ENCODE data around the gene RPS6KL1. TPM values are rescaled to one million over a fixed set of nuclear protein-coding genes. Genes with fewer than 3 reads are reported as not detected.

The RPS6KL1 gene
- total RNA-seq, 1 donor from 2014 or later, result 0.97 TPM

GRCh38 chr14:74951443-74952179 is 28.6 kb upstream of the RPS6KL1 start:
- TF ChIP-seq CTCF (IDR thresholded peaks at IDR 0.05), result no peak
- H3K27me3 Mint-ChIP-seq (ENCODE audit: unreplicated experiment), result no peaks in the 10 kb centered on the region
- no peaks in the 10 kb centered on the region for H3K36me3 Mint-ChIP-seq (ENCODE audit: unreplicated experiment)
- H3K9me3 Mint-ChIP-seq (ENCODE audit: unreplicated experiment), result no peaks in the 10 kb centered on the region
- no peak overlapping the region for H3K4me3 Mint-ChIP-seq (ENCODE audit: unreplicated experiment)
- no peak for DNase-seq (ENCODE audit: extremely low spot score, unreplicated experiment)
- H3K27ac Mint-ChIP-seq (ENCODE audit: unreplicated experiment), result no peak overlapping the region
- H3K4me1 Mint-ChIP-seq (ENCODE audit: unreplicated experiment), result peaks cover 12% of the 10 kb centered on the region

GRCh38 chr14:74950795-74951442 is 27.9 kb upstream of the RPS6KL1 start:
- Mint-ChIP-seq H3K4me3 (ENCODE audit: unreplicated experiment) (no peak overlapping the region), H3K36me3 (ENCODE audit: unreplicated experiment) (no peaks in the 10 kb centered on the region), H3K4me1 (ENCODE audit: unreplicated experiment) (peaks cover 14% of the 10 kb centered on the region), H3K9me3 (ENCODE audit: unreplicated experiment) (no peaks in the 10 kb centered on the region), H3K27me3 (ENCODE audit: unreplicated experiment) (peaks cover 2% of the 10 kb centered on the region), H3K27ac (ENCODE audit: unreplicated experiment) (no peak overlapping the region)
- no peak for DNase-seq (ENCODE audit: extremely low spot score, unreplicated experiment)
- TF ChIP-seq CTCF (IDR thresholded peaks at IDR 0.05), result no peak

- Mint-ChIP-seq H3K9me3 (ENCODE audit: unreplicated experiment) (no peaks in the 10 kb centered on the region), H3K4me1 (ENCODE audit: unreplicated experiment) (peaks cover 14% of the 10 kb centered on the region), H3K27me3 (ENCODE audit: unreplicated experiment) (peaks cover 2% of the 10 kb centered on the region), H3K4me3 (ENCODE audit: unreplicated experiment) (no peak overlapping the region), H3K27ac (ENCODE audit: unreplicated experiment) (no peak overlapping the region), H3K36me3 (ENCODE audit: unreplicated experiment) (no peaks in the 10 kb centered on the region)
- TF ChIP-seq CTCF (IDR thresholded peaks at IDR 0.05), result no peak
- no peak for DNase-seq (ENCODE audit: extremely low spot score, unreplicated experiment)
These were observed 27.0 kb upstream of the RPS6KL1 start for GRCh38 chr14:74949859-74950573.

GRCh38 chr14:74949191-74949601 is 26.1 kb upstream of the RPS6KL1 start:
- Mint-ChIP-seq H3K9me3 (ENCODE audit: unreplicated experiment) (no peaks in the 10 kb centered on the region), H3K4me3 (ENCODE audit: unreplicated experiment) (no peak overlapping the region), H3K27me3 (ENCODE audit: unreplicated experiment) (peaks cover 2% of the 10 kb centered on the region), H3K36me3 (ENCODE audit: unreplicated experiment) (no peaks in the 10 kb centered on the region), H3K4me1 (ENCODE audit: unreplicated experiment) (peaks cover 14% of the 10 kb centered on the region), H3K27ac (ENCODE audit: unreplicated experiment) (no peak overlapping the region)
- TF ChIP-seq CTCF (IDR thresholded peaks at IDR 0.05), result no peak
- DNase-seq (ENCODE audit: extremely low spot score, unreplicated experiment), result no peak
